Fibroblast of mammary gland (primary cell): ENCODE measurements around the gene LRMDA.

Experiments used
- DNase-seq: peaks from one replicate; pipeline ENCODE4 v3.0.0-alpha.2; 2010; ENCODE audit warnings: low read depth
- H3K4me3 ChIP-seq: 2 replicates; pipeline ENCODE4 v1.5.1; 2011; ENCODE audit warnings: low read depth, mild to moderate bottlenecking, low read length, moderate library complexity; ENCODE audit not compliant: control insufficient read depth
- TF ChIP-seq, protein P1 (sequence below): conservative IDR thresholded peaks from 2 replicates; pipeline ENCODE4 v1.5.1; 2011; ENCODE audit warnings: low read depth, low read length, inconsistent platforms; ENCODE audit not compliant: control insufficient read depth, insufficient read depth

Gene LRMDA

GRCh38 chr10:75851580-75852345 lies 420.3 kb downstream of the LRMDA start:
- DNase-seq: no peak
- TF ChIP-seq, protein P1, sequence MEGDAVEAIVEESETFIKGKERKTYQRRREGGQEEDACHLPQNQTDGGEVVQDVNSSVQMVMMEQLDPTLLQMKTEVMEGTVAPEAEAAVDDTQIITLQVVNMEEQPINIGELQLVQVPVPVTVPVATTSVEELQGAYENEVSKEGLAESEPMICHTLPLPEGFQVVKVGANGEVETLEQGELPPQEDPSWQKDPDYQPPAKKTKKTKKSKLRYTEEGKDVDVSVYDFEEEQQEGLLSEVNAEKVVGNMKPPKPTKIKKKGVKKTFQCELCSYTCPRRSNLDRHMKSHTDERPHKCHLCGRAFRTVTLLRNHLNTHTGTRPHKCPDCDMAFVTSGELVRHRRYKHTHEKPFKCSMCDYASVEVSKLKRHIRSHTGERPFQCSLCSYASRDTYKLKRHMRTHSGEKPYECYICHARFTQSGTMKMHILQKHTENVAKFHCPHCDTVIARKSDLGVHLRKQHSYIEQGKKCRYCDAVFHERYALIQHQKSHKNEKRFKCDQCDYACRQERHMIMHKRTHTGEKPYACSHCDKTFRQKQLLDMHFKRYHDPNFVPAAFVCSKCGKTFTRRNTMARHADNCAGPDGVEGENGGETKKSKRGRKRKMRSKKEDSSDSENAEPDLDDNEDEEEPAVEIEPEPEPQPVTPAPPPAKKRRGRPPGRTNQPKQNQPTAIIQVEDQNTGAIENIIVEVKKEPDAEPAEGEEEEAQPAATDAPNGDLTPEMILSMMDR: no peak
- no peak overlapping the region for H3K4me3 ChIP-seq

- TF ChIP-seq, protein P1: peak; percentile 50
- DNase-seq: peak; percentile 8
- no peak overlapping the region for H3K4me3 ChIP-seq
Measured at GRCh38 chr10:75852851-75853484, 421.5 kb downstream of the LRMDA start.

DNA sequence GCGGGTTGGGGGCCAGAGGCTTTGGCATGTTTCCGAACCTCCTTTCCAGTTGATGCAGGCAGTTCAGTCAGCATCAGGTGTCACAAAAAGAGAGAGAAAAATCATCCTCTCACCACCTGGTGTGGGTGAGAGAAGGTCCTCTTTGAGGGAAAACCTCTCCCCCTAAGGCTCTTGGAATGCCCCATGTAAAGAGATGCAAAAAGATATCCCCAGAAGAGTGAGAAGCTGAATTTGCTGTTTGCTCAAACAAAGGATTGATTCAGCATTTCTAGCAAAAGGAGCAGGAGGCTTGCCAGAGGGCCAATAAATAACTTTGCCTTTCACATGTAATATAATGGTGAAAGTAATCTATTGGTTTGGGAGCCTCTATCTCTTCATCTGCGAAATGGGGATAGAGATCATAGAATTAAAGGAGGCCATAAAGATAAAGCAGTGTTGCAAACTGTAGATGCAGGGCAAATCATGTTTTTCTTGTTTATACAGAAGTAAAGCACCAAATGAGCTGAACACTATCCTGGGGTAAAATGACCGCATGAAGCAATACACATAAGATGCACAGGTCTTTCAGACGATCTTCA lies 425.9 kb downstream of the LRMDA start:
- H3K4me3 ChIP-seq: no peak overlapping the region
- TF ChIP-seq, protein P1: no peak
- no peak for DNase-seq

- no peak for DNase-seq
- TF ChIP-seq, protein P1: no peak
- no peak overlapping the region for H3K4me3 ChIP-seq
Measured at GRCh38 chr10:75857896-75858295, 426.5 kb downstream of the LRMDA start.

DNA sequence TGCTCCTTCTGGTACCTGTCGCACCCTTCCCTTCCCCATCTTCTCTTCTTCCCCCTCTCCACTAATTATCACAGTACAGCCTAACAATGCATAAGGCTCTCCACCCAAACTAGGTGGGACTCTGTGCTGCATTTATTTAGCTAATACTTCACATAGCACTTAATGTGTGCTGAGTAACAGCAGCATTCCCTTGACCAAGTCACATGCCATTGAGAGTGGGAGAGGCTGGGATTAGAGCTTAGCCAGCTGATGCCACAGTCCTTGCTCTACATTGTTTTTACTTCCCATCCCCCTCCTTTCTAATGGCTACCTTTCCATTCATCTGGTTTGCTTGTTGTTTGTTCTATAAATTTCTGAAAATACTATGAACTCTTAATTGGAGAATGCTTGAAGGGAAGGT lies 426.9 kb downstream of the LRMDA start:
- DNase-seq: no peak

DNA sequence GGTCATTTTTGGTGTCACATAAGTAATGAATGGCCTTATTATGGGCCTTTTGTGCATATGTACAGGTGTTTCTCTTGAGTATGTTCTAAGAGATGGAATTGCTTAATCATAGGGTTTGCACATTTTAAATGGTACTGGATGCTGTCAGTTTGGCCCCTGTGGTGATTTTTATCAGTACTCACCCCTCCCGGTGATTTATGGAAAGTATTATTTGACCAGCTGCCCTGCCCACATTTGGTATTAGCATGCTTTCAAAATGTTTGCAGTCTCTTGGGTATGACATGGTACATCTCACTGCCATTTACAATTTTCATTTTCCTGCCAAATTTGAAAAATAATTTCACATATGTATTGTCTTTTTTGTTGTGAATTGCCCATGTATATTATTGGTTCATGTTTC lies 427.7 kb downstream of the LRMDA start:
- H3K4me3 ChIP-seq: no peak overlapping the region
- no peak for DNase-seq
- TF ChIP-seq, protein P1: no peak

More for the DNA sequence above, 426.9 kb downstream of the LRMDA start:
- TF ChIP-seq, protein P1: no peak
- no peak overlapping the region for H3K4me3 ChIP-seq
